HL-60/S4 treated with phorbol 12-myristate 13-acetate at 8.2 ng/mL for 4 days and 3 days (cell line): Measurements from ENCODE around the gene NR1H4.
"Not testable (repeated sequence)": the region's sequence is repeated elsewhere in the genome, so short reads cannot be mapped to it uniquely, and the experiment has no call there.

ENCODE experiments used
- in situ Hi-C: fragments of 300-500 bp; cut with MboI; formaldehyde crosslinking; loops from 2 replicates; pipeline ENCODE4 v1.15.0; 2022; ENCODE audit warnings: low sequenced_read_pairs

Gene NR1H4

DNA sequence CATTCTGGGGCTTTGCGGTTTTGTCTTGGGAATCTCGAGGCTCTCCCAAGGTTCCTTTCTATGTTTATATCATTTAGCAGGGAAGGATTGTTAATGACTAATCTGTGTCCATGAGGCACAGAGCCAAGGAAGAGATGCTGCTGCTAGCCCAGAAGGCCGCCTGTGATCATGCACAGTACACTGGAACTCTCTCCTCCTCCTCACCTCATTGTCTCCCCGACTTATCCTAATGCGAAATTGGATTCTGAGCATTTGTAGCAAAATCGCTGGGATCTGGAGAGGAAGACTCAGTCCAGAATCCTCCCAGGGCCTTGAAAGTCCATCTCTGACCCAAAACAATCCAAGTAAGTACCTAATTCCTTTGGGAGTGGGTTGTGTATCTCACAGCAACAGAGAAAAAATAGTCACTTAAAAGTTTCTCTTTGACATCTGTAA is at the start of gene NR1H4:
Gene NR1H4 (plus strand): TSS at position 151 of the 435 bp plus-strand sequence. CDS start 19,458 bp downstream, outside the sequence.
- in situ Hi-C loops: no loop called here

DNA sequence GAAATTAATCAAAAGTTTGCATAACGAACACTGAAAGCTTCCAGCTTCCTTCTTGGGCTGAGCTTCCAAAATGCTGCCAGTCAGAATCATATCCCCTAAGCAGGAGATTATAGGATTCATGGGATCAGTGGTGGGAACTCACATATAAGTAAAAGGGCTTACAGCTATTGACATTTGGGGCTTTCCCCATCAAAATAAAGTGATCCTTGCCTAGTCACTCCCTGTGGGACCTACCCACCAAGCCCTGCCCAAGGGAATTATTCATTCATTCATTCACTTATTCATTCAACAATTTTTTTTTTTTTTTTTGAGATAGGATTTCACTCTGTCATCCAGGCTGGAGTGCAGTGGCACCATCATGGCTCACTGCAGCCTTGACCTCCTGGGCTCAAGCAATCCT is 47.5 kb upstream of the NR1H4 start:
- in situ Hi-C loops: no loop called here

DNA sequence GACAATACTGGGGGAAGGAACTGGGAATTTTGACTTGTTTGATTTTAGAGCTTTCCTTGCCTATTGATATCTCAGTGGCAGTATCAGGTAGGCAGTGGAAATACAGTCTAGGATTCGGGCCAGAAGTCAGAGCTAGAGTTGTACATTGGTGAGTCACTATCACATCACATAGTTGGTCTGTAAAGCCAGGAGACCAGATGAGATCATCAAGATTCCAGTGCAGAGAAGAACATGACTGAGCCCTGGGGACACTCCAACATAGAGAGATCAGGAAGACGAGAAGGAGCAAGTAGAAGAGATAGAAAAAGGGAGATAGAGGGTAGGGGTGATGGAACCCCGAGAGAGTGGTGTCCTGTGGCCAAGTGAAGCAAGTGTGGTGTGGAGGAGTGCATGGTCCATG is 46.6 kb upstream of the NR1H4 start:
- in situ Hi-C loops: no loop called here

DNA sequence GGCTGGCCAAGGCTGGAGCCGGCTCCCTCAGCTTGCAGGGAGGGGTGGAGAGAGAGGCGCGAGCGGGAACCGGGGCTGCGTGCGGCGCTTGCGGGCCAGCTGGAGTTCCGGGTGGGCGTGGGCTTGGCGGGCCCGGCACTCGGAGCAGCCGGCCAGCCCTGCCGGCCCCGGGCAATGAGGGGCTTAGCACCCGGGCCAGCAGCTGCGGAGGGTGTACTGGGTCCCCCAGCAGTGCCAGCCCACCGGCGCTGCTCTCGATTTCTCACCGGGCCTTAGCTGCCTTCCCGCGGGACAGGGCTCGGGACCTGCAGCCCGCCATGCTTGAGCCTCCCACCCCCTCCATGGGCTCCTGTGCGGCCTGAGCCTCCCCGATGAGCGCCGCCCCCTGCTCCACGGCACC is 43.4 kb upstream of the NR1H4 start:
- in situ Hi-C loops: not testable (repeated sequence)

DNA sequence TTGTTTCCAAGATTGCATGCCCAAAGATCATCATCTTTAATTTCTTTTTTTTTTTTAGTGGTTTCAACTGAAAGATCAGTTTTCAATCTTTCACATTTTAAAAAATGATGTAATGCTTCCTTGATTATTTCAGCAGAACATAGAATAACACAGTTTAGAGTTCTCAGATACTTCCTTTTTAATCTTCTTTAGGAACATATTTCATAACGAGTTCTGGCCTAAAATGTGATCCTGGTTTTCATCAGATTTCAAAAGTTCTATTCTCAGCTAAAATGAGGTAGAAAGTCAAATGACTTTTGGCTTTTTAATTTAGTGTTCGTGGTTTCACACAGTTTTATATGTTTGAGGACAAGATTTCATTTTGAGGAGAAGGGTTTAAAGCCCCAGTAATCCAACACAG is 40.0 kb upstream of the NR1H4 start:
- in situ Hi-C loops: no loop called here

DNA sequence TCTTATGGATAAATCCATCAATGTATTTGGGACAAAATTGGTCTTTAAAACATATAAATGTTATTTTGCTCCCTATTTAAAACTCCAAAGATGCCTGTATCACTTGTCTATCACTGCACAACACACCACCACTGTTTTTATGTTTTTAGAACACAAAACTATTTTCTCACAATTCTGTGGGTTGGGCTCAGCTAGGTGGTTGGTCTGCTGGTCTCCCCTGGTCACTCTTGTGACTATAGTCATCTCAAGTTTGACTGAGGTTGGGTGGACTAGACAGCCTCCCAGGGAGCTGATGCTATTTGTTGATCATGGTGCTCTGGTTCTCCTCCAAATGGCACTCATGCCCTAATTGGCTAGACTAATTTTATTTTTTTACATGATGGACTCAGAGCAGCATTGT is 39.5 kb upstream of the NR1H4 start:
- in situ Hi-C loops: no loop called here

DNA sequence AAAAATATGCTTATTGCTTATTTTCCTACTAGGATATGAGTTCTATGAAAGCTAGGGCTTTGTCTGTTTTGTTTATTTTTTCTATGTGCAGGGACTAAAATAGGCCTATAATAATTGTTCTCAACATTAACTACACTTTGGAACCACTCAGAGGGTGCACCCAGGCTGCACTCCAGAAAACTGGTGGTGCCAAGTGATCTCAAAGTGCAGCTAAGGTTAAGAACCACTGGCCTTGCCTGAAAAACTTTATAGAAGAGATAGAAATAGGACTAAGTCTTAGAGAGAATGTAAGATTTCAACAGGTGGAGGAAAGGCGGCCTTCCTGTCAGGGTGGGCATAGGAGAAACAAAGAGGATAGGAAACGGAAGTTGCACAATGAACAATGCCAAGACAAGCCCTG is 37.7 kb upstream of the NR1H4 start:
- in situ Hi-C loops: no loop called here

DNA sequence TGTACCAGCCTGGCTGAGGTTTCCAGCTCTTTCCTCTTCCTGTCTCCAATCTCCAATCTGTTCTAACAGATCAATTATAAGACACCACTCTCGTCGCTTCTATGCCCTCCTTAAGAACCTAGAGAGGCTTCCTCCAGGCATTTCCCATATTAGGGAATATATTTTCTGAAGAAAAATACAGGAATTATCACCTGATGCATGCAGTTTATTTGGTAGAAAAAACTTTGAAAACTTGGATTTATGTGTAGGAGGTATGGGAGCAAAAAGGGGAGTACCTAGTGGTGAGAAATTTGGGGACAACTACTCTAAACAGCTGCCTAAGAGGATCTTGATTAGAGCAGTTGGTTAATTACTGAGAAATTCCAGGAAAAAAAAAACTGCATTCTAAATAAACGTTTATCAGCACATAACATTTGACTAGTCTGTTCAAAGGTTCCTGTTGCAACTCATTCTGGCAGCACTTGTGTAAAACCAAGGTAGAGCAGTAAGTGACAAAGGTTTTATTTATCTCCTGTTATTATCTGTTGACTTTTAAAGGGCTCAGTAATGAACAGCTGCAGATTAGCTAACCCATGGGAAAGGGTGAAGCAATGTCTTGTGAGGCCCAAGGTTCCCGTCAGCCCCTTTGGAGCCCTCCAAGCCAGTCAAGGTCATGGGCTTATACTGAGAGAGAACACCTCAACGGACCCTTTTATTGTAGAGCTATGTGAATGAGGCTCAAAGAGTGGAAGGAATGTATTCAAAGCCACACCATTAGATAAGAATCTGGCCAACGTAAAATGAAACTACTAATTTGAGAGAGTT is 36.4 kb upstream of the NR1H4 start:
- in situ Hi-C loops: no loop called here

DNA sequence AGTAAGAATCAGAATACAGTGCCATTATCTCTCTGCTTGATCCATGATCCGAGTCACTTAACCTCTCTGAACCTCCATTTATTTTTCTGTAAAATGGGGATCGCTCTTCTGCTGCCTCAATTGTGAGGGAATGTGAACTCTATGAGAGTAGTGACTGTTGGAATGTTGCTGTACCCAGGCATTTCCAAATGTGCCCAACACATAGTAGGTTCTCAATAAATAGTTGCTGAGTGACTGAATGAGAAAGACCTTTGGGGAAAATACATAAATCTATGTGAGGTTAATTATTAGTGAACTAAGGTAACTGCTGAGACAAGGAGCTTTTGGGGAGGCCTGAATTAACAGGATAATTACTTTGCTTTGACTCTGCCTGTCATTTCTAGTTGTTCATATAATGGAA is 33.9 kb upstream of the NR1H4 start:
- in situ Hi-C loops: no loop called here

DNA sequence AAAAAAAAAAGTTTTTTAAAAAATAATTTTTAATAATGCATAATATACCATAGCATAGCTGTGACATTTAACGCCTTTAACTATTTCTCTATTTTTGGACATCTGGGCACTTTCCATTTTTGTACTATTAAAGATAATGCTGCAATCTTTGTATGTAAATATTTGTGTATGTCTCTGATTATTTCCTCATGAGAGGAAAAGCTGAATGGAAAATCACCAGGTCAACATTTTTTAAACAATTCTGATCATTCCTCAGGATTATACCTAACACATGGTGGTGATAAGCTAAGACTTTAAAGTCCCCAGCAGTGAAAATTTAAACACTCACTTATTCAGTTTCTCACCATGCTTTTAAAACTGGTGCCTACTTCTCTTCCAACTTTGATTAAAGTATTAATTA is 31.3 kb upstream of the NR1H4 start:
- in situ Hi-C loops: no loop called here

DNA sequence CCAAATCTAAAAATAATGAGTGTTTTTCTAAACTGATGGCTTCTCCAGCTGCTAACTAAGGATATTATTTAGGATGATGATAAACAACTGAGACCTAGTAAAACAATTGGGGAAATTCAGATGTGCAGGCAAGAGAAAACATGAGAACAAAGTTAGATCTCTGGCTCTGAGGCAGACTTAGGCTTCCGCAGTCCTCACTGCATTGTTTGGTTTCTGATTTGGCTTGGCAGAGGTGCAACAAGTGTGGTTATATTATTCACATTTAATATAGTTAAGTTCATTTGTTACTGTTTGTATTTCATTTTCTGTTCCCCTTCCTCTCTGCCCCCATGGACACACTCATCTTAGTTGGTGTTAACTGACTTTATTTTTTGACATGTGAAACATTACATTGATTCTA is 30.2 kb upstream of the NR1H4 start:
- in situ Hi-C loops: no loop called here

DNA sequence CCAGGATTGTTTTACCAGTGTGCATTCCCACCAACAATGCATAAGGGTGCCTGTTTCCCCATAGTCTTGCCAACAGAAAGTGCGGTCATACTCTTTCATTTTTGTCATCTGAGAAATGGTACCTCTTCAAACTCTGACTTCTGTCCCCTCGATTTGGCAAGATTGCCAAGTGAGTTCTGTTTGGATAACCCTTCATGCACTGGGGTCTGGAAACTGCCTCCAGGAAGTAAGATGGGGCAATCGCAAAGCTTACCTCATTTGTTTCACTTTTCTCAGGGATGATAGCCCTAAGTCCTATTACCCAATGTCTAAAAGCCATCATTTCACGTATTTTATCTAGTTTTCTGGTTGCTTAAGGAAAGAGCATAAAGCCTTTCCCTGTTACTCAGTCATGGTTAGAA is 28.6 kb upstream of the NR1H4 start:
- in situ Hi-C loops: no loop called here

DNA sequence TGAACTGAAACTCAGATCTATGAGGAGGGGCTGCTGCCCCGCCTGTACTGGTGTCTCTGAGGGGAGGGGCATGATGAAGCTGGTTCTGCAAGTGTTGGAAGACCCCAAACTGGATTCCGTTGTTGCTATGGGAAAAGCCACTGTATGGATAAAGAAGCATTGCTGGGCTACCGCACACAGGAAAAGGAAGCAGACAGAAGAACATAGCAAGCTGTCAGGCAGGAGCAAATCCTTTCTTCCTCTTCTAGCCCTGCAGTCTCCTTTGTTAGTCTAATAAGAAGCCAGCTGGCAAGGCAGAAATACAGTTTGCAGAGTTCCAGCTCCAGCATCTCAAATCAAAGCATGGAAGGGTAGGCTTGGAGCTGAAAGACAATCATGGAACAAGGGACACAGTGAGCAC is 26.3 kb upstream of the NR1H4 start:
- in situ Hi-C loops: no loop called here

DNA sequence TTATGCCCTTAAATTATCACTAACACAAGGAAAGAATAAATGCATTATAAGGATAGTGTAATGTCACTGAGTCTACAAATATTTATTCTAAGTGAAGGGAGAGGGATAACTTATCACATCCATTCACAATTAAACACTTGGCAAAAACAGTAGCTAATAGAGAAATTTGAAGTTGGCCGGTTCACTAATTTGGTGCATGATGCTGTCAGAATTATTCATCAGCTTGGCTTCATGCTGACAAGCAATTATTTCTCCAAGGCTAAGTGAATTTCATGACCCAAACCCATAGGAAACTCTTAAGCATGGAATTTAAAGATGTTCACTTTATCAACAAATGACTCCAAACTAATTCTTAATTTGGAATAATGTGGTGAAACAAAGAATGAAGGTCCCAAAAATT is 25.0 kb upstream of the NR1H4 start:
- in situ Hi-C loops: no loop called here

DNA sequence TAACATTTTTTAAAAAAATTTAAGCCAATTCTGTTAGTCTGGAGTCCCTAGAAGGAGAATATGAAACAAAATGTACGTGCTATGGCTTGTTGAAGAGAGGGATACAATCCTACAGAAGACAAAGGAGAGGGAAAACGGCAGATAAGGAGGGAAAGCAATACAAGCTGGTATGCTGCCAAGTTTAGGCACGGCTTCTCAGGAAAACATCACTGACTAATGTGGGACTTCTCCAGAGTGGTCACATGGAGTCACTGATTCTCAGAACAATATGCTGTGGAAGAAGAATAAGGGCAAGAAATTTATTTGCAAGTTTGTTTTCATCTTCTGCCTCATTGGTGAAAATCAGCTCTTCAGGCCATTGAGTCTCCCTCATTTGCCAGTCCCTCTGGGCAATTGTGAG is 22.9 kb upstream of the NR1H4 start:
- in situ Hi-C loops: no loop called here

DNA sequence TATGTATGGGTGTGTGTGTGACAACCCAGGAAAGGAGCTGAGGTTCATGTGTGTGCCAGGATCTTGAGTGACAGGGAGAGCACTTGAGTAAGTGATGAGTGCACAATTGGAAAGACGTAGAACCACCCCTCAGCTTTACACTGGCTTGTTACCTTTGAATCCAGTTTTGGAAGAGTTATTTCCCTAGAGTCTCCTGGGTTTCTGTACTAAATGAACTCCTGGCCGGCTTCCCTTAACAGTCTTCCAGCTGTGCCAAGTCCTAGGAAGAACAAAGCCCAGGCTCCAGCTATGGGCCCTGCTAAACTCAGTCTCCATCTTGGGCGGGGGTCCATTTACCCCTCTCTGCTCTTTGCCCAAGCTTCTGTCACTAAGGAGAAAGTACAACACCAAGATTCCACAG is 19.7 kb upstream of the NR1H4 start:
- in situ Hi-C loops: no loop called here

DNA sequence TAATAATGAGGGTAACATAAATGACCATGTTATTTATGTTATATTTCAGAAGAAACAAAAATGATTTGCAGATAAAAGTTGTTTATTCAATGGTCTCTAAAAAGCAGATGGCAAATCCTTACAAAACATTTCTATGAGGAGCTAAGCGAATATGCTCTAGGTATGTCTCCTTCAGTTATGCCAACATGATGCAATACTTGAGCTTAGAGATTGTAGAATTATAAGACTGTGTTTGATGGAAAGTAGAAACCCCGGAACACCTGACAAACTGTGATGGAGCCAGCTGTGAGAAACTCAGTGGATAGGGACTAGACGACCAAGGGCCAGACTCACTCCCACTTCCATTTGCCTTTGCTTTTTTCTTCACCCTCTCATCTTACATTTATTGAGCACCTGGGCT is 17.8 kb upstream of the NR1H4 start:
- in situ Hi-C loops: no loop called here

DNA sequence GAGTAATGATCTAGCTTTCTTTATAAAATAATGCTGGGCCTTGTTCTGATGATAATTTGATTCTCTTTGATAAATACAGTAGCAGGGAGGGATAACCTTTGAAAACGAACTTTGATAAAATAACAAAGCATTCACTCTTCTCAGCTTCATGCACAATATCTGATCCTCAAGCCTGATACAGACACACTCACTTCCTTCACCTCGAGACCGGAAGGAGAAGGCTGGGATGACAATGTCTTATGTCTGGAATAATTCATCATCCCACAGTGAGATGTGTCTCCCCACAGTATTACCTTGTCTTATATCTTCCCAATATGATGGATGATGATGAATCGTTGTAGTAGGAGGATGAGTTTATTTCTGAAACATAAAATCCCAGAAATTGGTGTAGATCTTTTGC is 15.5 kb upstream of the NR1H4 start:
- in situ Hi-C loops: no loop called here

DNA sequence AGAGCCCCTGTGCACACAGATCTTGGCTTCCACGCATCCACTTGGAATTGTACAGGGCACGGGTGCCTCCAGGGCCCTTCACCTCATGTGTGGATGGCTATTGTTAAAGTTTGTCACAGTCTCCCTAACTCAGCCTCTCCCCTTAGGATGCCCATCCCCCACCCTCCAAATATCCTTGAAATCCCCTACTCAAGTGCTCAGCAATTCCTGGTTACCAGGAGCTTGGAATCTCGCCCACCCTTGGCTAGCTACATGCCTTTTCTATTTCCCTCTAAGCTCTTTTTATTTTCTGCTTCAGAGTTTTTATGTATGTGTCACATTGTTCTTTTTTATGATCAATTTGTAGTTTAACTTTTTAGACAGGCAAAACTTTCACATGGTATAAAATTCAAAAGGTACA is 13.0 kb upstream of the NR1H4 start:
- in situ Hi-C loops: no loop called here

DNA sequence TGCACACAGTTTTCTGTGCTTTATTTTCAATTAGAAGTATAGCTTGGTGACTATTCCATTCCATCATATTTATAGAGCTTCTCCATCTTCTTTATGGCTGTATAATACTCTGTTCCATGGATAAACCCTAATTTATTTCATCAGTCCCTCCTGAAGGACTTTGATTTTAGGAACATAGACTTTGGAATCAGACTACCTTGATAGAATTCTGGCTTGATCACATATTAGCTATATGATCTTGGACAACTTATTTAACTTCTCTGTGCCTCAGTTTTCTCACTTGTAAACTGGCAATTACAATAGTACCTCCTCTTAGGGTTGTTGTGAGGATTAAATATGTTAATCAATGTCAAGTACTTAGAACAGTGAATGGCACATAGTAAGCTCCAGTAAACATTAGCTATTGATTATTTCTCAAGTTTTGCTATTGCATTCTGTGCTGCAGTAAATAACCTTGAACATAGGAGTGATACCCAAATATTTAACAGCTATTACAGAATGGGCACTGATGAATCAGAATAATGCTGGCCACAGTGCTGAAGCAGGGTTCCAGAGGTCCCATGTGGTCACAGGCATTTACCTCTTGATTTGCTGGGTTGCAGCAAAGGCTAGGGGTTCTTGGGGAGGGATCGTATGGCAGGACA is 12.2 kb upstream of the NR1H4 start:
- in situ Hi-C loops: no loop called here

DNA sequence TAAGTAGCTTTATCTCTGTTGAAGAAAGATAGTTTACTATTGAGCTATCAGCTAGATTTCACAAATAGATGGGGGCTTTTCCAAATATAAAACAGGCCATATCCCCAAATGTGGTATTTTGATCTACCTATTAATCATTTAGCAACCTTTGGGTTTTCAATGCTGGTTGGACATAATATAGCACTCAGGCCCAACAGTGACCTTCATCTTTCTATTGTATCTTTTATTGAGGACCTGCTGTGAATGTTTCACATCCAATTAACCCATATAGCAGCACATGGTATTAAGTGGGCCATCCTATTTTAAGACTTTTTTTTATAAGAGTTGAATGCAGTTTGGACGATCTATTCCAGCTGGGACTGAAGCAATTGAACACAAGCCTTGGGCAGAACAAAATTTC is 10.0 kb upstream of the NR1H4 start:
- in situ Hi-C loops: no loop called here

DNA sequence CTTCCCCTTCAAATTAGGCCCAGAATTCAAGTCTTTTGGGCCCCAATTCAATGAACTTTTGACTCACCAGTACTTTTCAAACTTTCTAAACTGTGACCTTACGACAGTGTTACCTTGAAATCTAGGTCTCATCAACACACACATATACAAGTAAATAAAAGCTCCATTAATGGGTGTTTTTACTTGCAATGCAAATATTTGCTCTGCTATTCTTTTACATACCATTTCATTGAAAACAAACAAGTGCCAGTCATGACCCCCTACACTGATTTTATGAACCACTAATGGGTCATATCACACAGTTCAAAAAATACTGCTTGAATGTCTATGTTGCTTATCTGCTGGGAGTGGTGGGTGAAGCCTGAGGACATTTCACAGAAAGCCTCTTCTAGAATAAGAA is 9.1 kb upstream of the NR1H4 start:
- in situ Hi-C loops: no loop called here

DNA sequence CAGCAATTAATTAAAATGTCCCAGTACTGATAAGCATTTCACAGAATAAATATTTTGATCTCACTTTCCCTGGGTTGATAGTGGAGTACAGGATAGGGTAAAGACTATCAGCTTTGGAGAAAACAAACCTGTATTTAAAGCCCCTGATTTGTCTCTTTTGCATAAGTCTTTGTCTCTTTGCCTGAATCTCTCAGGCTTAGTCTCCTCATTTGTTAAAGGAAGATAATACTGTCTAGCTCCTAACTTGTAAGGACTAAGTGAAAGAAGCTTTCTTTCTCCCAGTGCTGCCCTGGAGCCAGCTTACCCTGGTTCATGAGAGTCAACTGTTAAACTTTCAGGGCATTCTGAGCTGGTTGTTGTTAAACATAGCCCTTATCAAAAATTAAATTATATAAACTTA is 5.5 kb upstream of the NR1H4 start:
- in situ Hi-C loops: no loop called here
